ENCODE data around the gene KCNJ5.

DNA sequence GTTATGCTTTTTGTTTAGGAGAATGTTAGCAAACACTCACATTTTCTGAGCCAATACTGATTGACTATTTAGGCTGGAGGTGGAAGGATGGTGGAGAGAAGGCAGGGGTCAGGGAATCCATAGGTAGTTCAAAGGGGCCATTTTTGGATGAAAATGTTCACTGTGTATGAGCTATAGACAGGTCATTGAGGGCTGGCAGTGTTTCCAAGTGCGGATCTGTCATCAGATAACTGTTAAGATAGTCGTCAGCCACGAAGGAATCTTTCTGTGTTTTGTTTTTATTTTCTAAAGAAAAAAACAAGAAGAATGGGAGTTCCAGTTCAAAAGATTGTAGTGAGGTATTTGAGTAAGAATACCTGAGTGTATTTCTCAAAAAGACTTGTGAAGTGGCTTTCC is 3.1 kb downstream of the KCNJ5 start:
- TF ChIP-seq, protein P1, sequence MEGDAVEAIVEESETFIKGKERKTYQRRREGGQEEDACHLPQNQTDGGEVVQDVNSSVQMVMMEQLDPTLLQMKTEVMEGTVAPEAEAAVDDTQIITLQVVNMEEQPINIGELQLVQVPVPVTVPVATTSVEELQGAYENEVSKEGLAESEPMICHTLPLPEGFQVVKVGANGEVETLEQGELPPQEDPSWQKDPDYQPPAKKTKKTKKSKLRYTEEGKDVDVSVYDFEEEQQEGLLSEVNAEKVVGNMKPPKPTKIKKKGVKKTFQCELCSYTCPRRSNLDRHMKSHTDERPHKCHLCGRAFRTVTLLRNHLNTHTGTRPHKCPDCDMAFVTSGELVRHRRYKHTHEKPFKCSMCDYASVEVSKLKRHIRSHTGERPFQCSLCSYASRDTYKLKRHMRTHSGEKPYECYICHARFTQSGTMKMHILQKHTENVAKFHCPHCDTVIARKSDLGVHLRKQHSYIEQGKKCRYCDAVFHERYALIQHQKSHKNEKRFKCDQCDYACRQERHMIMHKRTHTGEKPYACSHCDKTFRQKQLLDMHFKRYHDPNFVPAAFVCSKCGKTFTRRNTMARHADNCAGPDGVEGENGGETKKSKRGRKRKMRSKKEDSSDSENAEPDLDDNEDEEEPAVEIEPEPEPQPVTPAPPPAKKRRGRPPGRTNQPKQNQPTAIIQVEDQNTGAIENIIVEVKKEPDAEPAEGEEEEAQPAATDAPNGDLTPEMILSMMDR (IDR thresholded peaks at IDR 0.05) = no peak
- TF ChIP-seq POLR2A (IDR thresholded peaks at IDR 0.05) = no peak
